Uterus (tissue), 2 donors: ENCODE results near the gene MRGPRD.

Source experiments
- CTCF ChIP-seq, 4 experiments: fragments of 200-600 bp in 2 of 4; fragments of 450-650 bp in 2 of 4; sonication (generic) in 2 of 4; IDR thresholded peaks; one replicate each; pipeline ENCODE4 v1.5.1; 2016 to 2019; ENCODE audit warnings: antibody characterized with exemption in 4 of 4, mild to moderate bottlenecking in 2 of 4, moderate library complexity in 1 of 4
- POLR2A ChIP-seq, 2 donors: fragments of 450-650 bp; IDR thresholded peaks; one replicate each; pipeline ENCODE4 v1.6.1; 2016; ENCODE audit warnings: antibody characterized with exemption in 2 of 2, mild to moderate bottlenecking in 1 of 2, moderate library complexity in 1 of 2

GRCh38 chr11:69002110-69002569 is 21.4 kb upstream of the MRGPRD start:
- TF ChIP-seq CTCF (IDR thresholded peaks at IDR 0.05) (no peak), POLR2A (IDR thresholded peaks at IDR 0.05) (no peak)
